HG03025 (cell line): ENCODE measurements around the gene ZNF524.

Experiments used
- ATAC-seq: cut with Tn5 transposase; IDR thresholded peaks from one replicate; pipeline ENCODE4 v1.9.1; 2021; ENCODE audit warnings: mild to moderate bottlenecking, moderate library complexity; ENCODE audit not compliant: unreplicated experiment, low FRiP score

ZNF524 gene

DNA sequence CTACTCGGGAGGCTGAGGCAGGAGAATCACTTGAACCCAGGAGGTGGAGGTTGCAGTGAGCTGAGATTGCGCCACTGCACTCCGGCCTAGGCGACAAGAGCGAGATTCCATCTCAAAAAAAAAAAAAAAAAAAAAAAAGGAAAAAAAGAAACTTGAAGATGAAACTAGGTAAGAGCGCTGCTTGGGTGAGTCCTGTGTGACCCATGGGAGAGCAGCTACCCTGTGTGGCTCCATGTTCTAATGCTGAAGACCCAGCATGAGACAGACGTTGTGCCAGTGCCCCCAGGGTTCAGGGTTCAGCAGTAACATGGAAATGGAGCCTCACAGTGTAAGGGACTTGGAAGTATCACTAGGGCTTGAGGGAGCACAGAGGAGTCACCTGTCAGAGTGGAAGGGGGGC is 18.3 kb downstream of the ZNF524 start:
- no peak for ATAC-seq

- ATAC-seq, result no peak
Observed at GRCh38 chr19:55619286-55619685, 19.2 kb downstream of the ZNF524 start.

- no peak for ATAC-seq
Observed at GRCh38 chr19:55620410-55621204, 20.5 kb downstream of the ZNF524 start.

DNA sequence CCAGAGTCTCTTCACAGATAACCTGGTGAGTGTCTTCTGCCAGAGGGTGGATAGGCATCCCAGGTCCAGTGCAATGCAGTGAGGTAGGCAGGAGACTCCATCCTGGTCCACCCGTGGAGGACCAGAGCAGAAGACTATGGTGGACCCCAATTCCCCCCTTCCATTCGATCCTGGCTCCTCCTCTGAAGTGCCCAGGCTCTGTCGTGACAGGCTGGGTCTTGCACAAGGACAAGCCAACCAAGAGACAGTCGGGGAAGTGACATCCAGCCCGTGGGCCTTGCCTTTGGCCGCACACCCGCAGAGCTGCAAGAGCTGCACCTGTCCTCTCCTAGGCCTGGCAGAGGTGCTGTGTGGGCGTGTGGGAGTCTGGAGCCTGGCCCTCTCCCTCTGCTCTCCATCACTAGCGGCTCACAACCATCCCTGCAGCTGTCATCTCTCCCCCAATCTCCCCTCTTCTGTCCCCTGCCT is 21.2 kb downstream of the ZNF524 start:
- no peak for ATAC-seq

DNA sequence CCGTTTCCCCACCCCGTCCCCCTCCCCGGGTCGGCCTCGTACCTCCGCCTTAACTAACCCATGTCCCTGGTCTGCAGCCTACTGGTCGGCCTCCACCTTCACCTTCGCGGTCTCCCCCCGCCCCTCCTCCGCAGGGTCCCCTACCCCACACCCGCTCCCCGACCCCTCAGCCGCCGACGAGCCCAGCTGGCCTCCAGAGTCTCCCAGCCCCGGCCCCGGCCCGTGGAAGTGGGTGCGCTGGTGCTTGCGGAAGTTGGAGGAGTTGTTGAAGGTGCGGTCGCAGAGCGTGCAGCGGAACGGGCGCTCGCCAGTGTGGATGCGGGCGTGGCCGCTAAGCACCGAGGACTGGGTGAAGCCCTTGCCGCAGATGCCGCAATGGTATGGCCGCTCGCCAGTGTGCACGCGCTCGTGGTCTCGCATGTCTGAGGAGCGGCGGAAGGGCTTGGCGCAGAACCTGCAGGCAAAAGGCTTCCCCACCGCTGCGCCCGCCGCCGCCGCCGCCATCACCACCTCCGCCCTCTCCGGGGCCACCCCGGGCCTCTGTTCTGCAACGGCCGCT is 21.7 kb downstream of the ZNF524 start:
- no peak for ATAC-seq

GRCh38 chr19:55622242-55622969 is 22.3 kb downstream of the ZNF524 start:
- no peak for ATAC-seq

- ATAC-seq, result no peak
Observed at GRCh38 chr19:55623130-55623529, 23.0 kb downstream of the ZNF524 start.

GRCh38 chr19:55623561-55623960 is 23.5 kb downstream of the ZNF524 start:
- no peak for ATAC-seq

GRCh38 chr19:55624109-55625003 is 24.3 kb downstream of the ZNF524 start, which contains the start of gene ZNF784:
ZNF784 (minus strand) TSS chr19:55624566; CDS start chr19:55624561, 5 bp downstream.
- ATAC-seq, result no peak

DNA sequence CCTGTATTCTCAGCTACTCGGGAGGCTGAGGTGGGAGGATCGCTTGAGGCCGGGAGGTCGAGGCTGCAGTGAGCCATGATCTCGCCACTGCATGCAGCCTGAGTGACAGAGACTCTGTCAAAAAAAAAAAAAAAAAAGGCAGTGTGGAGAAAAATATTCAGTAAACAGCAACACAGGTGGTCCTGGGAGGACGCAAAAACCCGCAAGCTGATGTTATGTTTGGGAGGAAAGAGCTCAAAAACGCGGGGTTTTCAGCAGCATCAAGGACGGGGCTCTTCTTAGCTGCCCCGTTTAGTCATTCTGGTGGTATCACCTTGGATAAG is 24.9 kb downstream of the ZNF524 start:
- no peak for ATAC-seq

DNA sequence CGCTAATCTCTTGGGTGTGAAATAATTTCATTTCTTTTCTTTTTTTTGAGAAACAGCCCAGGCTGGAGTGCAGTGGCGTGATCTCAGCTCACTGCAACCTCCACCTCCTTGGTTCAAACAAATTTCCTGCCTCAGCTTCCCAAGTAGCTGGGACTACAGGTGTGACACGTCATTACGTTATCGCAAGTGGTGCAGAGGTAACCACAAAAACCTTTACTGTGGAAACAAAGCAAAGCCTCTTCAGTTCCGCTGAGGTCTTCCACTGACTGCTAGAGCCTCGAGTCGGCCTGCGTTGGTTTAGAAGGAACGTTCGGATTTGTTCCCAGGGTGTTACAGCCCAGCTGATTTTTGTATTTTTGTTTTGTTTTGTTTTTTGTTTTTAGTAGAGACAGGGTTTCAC is 26.3 kb downstream of the ZNF524 start:
- ATAC-seq, result no peak

DNA sequence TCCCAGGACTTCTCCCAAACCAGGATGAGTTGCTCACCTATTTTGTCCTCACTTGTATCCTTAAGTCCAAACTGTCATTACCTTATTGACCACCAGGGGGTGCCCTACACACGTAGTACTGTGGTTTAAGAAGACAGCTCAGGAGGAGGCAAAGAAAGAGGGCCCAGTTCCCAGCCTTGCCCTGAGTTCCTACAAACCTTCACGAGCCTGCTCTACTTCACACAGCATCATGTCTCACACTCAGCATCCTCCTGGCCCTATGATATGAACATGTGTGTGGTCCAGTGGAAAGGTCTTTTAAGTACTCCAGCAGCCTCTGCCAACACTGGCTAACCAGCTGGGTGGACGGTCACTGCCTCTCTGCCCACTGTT is 32.4 kb downstream of the ZNF524 start:
- ATAC-seq, result no peak

DNA sequence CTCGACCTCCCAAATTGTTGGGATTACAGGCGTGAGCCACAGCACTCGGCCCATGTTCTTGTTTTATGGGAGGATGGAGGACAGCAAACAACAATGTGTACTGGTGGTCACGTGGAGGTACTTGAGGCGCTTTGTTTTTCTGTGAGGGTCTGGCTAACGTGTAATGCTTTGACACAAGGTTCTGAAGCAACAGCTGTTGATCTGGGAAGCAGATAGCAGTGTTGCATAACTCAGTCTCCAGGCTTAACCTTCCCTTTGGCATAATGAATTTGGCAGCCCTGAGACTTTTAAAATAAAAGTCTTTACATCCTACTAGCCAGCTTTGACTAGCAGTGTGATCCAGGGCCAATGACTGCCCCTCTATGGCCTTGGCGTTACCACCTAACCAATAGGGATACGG is 33.8 kb downstream of the ZNF524 start:
- no peak for ATAC-seq

- ATAC-seq, result no peak
Observed at GRCh38 chr19:55635334-55635717, 35.2 kb downstream of the ZNF524 start.

DNA sequence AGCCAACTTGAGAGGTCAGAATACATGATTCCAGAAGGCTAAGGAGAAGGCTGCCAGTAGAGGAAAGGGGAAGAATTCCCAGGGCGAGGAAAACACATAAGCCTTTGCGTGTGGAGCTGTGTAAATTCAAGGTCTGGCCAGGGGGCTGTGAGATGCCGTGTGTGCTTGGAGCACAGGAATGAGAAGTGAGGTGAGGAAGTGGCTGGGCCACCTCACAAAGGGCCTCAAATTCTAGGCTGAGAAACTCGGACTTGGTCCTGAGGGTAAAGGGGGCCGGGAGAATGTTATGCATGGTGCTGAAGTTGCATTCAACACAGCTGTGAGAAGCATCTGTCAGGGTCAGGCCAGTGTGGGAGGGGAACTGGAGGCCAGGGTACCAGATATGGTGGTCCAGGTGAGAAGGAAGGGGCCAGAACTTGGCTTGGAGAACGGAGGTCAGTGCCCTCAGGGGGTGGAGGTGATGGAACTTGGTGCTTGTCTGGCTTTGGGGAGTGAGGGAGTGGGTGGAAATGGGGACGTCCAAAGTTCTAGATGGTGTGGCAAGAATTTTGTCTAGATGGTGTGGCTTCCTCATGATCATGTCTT is 35.9 kb downstream of the ZNF524 start:
- no peak for ATAC-seq

GRCh38 chr19:55636723-55637122 is 36.6 kb downstream of the ZNF524 start:
- no peak for ATAC-seq

GRCh38 chr19:55637534-55637933 is 37.4 kb downstream of the ZNF524 start:
- no peak for ATAC-seq

- no peak for ATAC-seq
Observed at GRCh38 chr19:55638864-55639359, 38.8 kb downstream of the ZNF524 start.

DNA sequence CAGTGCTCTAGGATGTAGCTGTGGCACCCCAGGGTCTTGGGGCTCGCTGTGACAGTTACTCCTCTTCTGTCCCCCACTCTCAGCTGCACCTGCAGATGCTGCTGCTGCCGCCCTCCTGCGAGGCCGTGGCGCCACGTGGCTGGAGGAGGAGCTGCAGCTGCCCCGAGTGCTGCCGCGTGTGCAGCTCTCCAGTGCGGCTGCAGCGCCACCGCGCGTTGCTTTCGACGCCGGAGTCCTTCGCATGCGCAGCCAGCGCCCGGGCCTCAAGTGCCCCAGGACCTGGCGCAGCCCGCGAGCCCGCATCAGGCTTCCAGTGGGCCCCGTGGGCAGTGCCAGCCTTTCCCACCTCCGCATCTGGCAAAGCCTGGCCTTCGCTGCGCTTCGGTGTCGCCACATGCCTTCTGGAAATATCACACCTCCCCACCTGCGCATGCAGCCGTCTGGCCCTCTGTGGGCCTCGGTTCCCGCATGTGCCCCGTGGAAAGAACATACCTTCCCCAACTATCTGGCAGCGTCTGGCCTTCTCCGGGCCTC is 40.0 kb downstream of the ZNF524 start:
- ATAC-seq, result no peak
